ENCODE results near the gene SFXN4.

- TF ChIP-seq CTCF (IDR thresholded peaks at IDR 0.05) (no peak), POLR2AphosphoS5 (IDR thresholded peaks at IDR 0.05) (peak; percentile 75 to 93 (median 87)), POLR2A (IDR thresholded peaks at IDR 0.05) (peak; percentile 88)
Measured at GRCh38 chr10:119178372-119179119, 13.0 kb upstream of the SFXN4 start, which contains the start of gene PRDX3.
